ENCODE results near the gene VSTM2L.
"Not testable (repeated sequence)": the region's sequence is repeated elsewhere in the genome, so short reads cannot be mapped to it uniquely, and the experiment has no call there.

Gene VSTM2L

GRCh38 chr20:37943033-37943432 is 40.1 kb downstream of the VSTM2L start:
- peaks cover 3% of the 10 kb centered on the region for H3K36me3 Mint-ChIP-seq

GRCh38 chr20:37943501-37944455 is 40.9 kb downstream of the VSTM2L start:
- Mint-ChIP-seq H3K27me3 (no peaks in the 10 kb centered on the region), H3K27ac (no peak overlapping the region), H3K4me1 (ENCODE audit: low read depth) (no peaks in the 10 kb centered on the region)

More at GRCh38 chr20:37943033-37943432, 40.1 kb downstream of the VSTM2L start:
- H3K4me3 Mint-ChIP-seq, result no peak overlapping the region
- H3K4me1 Mint-ChIP-seq (ENCODE audit: low read depth), result no peaks in the 10 kb centered on the region
- no peaks in the 10 kb centered on the region for H3K9me3 Mint-ChIP-seq (ENCODE audit: low read depth)
- no peak overlapping the region for H3K27ac Mint-ChIP-seq
- no peaks in the 10 kb centered on the region for H3K27me3 Mint-ChIP-seq

GRCh38 chr20:37944456-37944981 is 41.6 kb downstream of the VSTM2L start:
- peaks cover 6% of the 10 kb centered on the region for H3K36me3 Mint-ChIP-seq
- H3K27ac Mint-ChIP-seq, result no peak overlapping the region
- no peaks in the 10 kb centered on the region for H3K4me1 Mint-ChIP-seq (ENCODE audit: low read depth)
- H3K4me3 Mint-ChIP-seq, result no peak overlapping the region
- no peaks in the 10 kb centered on the region for H3K27me3 Mint-ChIP-seq
- no peaks in the 10 kb centered on the region for H3K9me3 Mint-ChIP-seq (ENCODE audit: low read depth)

More at GRCh38 chr20:37943501-37944455, 40.9 kb downstream of the VSTM2L start:
- Mint-ChIP-seq H3K36me3 (peaks cover 5% of the 10 kb centered on the region), H3K4me3 (no peak overlapping the region), H3K9me3 (ENCODE audit: low read depth) (no peaks in the 10 kb centered on the region)

- H3K4me1 Mint-ChIP-seq (ENCODE audit: low read depth), result no peaks in the 10 kb centered on the region
- no peak overlapping the region for H3K4me3 Mint-ChIP-seq
- H3K27me3 Mint-ChIP-seq, result no peaks in the 10 kb centered on the region
- H3K27ac Mint-ChIP-seq, result no peak overlapping the region
- H3K9me3 Mint-ChIP-seq (ENCODE audit: low read depth), result no peaks in the 10 kb centered on the region
- peaks cover 6% of the 10 kb centered on the region for H3K36me3 Mint-ChIP-seq
Measured at GRCh38 chr20:37945091-37945547, 42.2 kb downstream of the VSTM2L start.

- Mint-ChIP-seq H3K27me3 (no peaks in the 10 kb centered on the region), H3K4me1 (ENCODE audit: low read depth) (no peaks in the 10 kb centered on the region), H3K27ac (no peak overlapping the region), H3K9me3 (ENCODE audit: low read depth) (no peaks in the 10 kb centered on the region), H3K4me3 (no peak overlapping the region), H3K36me3 (peaks cover 6% of the 10 kb centered on the region)
Measured at GRCh38 chr20:37946946-37947345, 44.0 kb downstream of the VSTM2L start.

GRCh38 chr20:37947943-37948342 is 45.0 kb downstream of the VSTM2L start:
- H3K9me3 Mint-ChIP-seq (ENCODE audit: low read depth), result no peaks in the 10 kb centered on the region
- no peak overlapping the region for H3K27ac Mint-ChIP-seq
- H3K4me1 Mint-ChIP-seq (ENCODE audit: low read depth), result no peaks in the 10 kb centered on the region
- H3K36me3 Mint-ChIP-seq, result peaks cover 6% of the 10 kb centered on the region
- H3K27me3 Mint-ChIP-seq, result no peaks in the 10 kb centered on the region
- H3K4me3 Mint-ChIP-seq, result no peak overlapping the region

GRCh38 chr20:37948956-37949355 is 46.0 kb downstream of the VSTM2L start:
- no peaks in the 10 kb centered on the region for H3K27me3 Mint-ChIP-seq
- H3K9me3 Mint-ChIP-seq (ENCODE audit: low read depth), result no peaks in the 10 kb centered on the region
- no peak overlapping the region for H3K27ac Mint-ChIP-seq
- no peaks in the 10 kb centered on the region for H3K4me1 Mint-ChIP-seq (ENCODE audit: low read depth)
- H3K36me3 Mint-ChIP-seq, result peaks cover 6% of the 10 kb centered on the region
- no peak overlapping the region for H3K4me3 Mint-ChIP-seq

GRCh38 chr20:37954190-37954589 is 51.3 kb downstream of the VSTM2L start:
- Mint-ChIP-seq H3K4me1 (ENCODE audit: low read depth) (no peaks in the 10 kb centered on the region), H3K27me3 (peaks cover 4% of the 10 kb centered on the region), H3K27ac (no peak overlapping the region), H3K9me3 (ENCODE audit: low read depth) (no peaks in the 10 kb centered on the region), H3K4me3 (no peak overlapping the region), H3K36me3 (no peaks in the 10 kb centered on the region)

- H3K4me1 Mint-ChIP-seq (ENCODE audit: low read depth), result no peaks in the 10 kb centered on the region
- no peaks in the 10 kb centered on the region for H3K36me3 Mint-ChIP-seq
- no peak overlapping the region for H3K4me3 Mint-ChIP-seq
Measured at GRCh38 chr20:37954626-37955025, 51.7 kb downstream of the VSTM2L start.

GRCh38 chr20:37955511-37955910 is 52.6 kb downstream of the VSTM2L start:
- peaks cover 4% of the 10 kb centered on the region for H3K27me3 Mint-ChIP-seq
- H3K9me3 Mint-ChIP-seq (ENCODE audit: low read depth), result peaks cover 7% of the 10 kb centered on the region
- H3K4me1 Mint-ChIP-seq (ENCODE audit: low read depth), result no peaks in the 10 kb centered on the region
- H3K36me3 Mint-ChIP-seq, result no peaks in the 10 kb centered on the region
- no peak overlapping the region for H3K4me3 Mint-ChIP-seq
- H3K27ac Mint-ChIP-seq, result no peak overlapping the region

More at GRCh38 chr20:37954626-37955025, 51.7 kb downstream of the VSTM2L start:
- H3K27ac Mint-ChIP-seq, result no peak overlapping the region
- peaks cover 4% of the 10 kb centered on the region for H3K27me3 Mint-ChIP-seq
- peaks cover 3% of the 10 kb centered on the region for H3K9me3 Mint-ChIP-seq (ENCODE audit: low read depth)

GRCh38 chr20:37956107-37956585 is 53.2 kb downstream of the VSTM2L start:
- H3K27ac Mint-ChIP-seq, result no peak overlapping the region

GRCh38 chr20:37958856-37959520 is 56.1 kb downstream of the VSTM2L start:
- H3K9me3 Mint-ChIP-seq (ENCODE audit: low read depth), result peaks cover 10% of the 10 kb centered on the region
- no peak overlapping the region for H3K27ac Mint-ChIP-seq
- no peak overlapping the region for H3K4me3 Mint-ChIP-seq
- H3K27me3 Mint-ChIP-seq, result peaks cover 4% of the 10 kb centered on the region
- no peaks in the 10 kb centered on the region for H3K4me1 Mint-ChIP-seq (ENCODE audit: low read depth)
- peaks cover 4% of the 10 kb centered on the region for H3K36me3 Mint-ChIP-seq

More at GRCh38 chr20:37956107-37956585, 53.2 kb downstream of the VSTM2L start:
- Mint-ChIP-seq H3K36me3 (peaks cover 4% of the 10 kb centered on the region), H3K4me1 (ENCODE audit: low read depth) (no peaks in the 10 kb centered on the region), H3K9me3 (ENCODE audit: low read depth) (peaks cover 7% of the 10 kb centered on the region), H3K4me3 (no peak overlapping the region), H3K27me3 (peaks cover 4% of the 10 kb centered on the region)

- Mint-ChIP-seq H3K27ac (no peak overlapping the region), H3K4me1 (ENCODE audit: low read depth) (no peaks in the 10 kb centered on the region), H3K27me3 (peaks cover 2% of the 10 kb centered on the region), H3K36me3 (peaks cover 4% of the 10 kb centered on the region), H3K4me3 (no peak overlapping the region), H3K9me3 (ENCODE audit: low read depth) (peaks cover 18% of the 10 kb centered on the region)
Measured at GRCh38 chr20:37961066-37961465, 58.1 kb downstream of the VSTM2L start.

- not testable (repeated sequence) for H3K27ac Mint-ChIP-seq; H3K27me3 Mint-ChIP-seq; H3K4me1 Mint-ChIP-seq (ENCODE audit: low read depth); H3K4me3 Mint-ChIP-seq
- H3K36me3 Mint-ChIP-seq, result peaks cover 10% of the 10 kb centered on the region
- H3K9me3 Mint-ChIP-seq (ENCODE audit: low read depth), result peaks cover 32% of the 10 kb centered on the region
Measured at GRCh38 chr20:37963483-37963882, 60.6 kb downstream of the VSTM2L start.
